HFF-Myc (cell line): ENCODE measurements around the gene VEGFC.

Experiments used
- DNase-seq: peaks from one replicate; pipeline ENCODE4 v3.0.0-alpha.2; 2011; ENCODE audit warnings: low read depth; ENCODE audit errors: extremely low read depth
- H3K4me3 ChIP-seq: replicated peaks from 2 replicates; pipeline ENCODE4 v1.5.1; 2011; ENCODE audit warnings: low read depth, mild to moderate bottlenecking, control low read depth, low read length
- TF ChIP-seq, protein P1 (sequence below): IDR thresholded peaks from 2 replicates; pipeline ENCODE4 v1.5.1; 2012; ENCODE audit warnings: mild to moderate bottlenecking, low read depth, low read length, control low read depth; ENCODE audit errors: missing control alignments

Gene VEGFC

DNA sequence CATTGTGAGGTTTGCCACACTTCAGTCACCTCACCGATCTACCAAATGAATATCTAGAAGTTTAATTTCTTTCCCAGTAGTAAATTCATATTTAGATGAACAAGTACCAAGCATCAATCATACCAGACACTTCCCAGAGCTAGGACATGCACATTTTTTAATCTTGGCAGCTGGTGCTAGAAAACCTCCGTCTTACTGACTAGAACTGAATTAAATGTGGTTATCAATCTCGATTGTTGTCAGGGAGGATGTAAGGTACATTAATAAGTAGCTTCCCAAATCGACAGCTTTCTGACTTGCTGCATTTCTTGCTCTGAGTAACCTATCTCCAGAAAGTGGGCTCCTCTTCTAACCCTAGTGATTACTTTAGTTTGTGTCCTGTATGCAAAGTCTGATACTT, 34.4 kb downstream of the VEGFC start:
- no peak for DNase-seq
- TF ChIP-seq, protein P1, sequence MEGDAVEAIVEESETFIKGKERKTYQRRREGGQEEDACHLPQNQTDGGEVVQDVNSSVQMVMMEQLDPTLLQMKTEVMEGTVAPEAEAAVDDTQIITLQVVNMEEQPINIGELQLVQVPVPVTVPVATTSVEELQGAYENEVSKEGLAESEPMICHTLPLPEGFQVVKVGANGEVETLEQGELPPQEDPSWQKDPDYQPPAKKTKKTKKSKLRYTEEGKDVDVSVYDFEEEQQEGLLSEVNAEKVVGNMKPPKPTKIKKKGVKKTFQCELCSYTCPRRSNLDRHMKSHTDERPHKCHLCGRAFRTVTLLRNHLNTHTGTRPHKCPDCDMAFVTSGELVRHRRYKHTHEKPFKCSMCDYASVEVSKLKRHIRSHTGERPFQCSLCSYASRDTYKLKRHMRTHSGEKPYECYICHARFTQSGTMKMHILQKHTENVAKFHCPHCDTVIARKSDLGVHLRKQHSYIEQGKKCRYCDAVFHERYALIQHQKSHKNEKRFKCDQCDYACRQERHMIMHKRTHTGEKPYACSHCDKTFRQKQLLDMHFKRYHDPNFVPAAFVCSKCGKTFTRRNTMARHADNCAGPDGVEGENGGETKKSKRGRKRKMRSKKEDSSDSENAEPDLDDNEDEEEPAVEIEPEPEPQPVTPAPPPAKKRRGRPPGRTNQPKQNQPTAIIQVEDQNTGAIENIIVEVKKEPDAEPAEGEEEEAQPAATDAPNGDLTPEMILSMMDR, result no peak
- H3K4me3 ChIP-seq, result no peak overlapping the region

DNA sequence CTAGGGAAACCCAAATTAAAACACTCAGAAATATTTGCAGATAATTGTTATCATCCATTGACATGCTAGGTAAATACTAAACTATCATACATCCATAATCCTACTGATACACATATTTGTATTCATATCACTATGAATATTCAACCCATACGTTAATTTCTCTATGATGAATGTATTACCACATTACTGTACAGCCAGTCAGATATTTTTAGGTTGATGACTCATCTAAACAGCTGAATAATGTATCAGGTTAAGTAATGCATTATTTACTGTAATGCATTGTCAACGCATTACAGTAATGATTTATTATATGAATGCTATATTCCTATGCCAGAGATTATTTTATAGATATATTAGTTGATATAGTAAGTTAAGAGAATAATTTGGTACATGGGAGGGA, 37.1 kb downstream of the VEGFC start:
- DNase-seq, result no peak
- TF ChIP-seq, protein P1, result no peak
- no peak overlapping the region for H3K4me3 ChIP-seq

DNA sequence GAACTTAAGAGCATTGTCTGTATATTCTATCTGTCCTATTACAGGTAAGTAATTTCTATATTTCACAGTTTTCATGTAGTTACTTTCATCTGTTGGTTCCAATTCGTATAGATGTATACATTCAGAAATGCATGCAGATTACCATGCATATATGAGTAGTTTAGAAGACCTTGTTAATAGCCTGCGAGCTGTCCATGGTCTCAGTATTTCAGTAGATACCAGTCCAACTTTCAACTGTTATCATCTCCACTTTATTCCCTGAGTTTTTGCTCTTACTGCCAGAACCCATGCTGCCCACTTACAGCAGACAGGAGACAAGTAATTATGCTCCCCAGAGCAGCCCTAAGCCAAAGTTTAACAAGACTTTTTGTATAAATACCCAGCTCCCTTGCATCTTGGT, 37.7 kb downstream of the VEGFC start:
- TF ChIP-seq, protein P1, result no peak
- no peak for DNase-seq
- H3K4me3 ChIP-seq, result no peak overlapping the region

DNA sequence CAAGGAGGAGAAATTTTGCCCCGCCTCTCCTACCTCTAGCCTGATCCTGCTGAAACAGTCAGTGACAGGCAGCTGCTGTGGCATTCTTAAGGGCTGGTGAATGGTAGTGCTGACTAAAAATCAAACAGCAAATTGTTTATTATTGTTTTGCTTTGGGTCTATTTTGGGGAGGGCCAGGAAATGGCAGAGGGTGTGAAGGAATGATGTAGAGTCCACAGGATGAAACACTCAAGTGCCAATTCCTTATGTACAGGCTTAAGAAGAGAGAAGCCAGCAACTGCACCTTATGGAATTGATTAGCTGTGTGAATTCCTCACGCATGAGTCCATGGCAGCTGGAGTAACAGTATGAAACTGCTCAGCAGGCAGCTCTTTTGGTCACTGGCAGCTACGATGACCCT, 39.7 kb downstream of the VEGFC start:
- TF ChIP-seq, protein P1, result no peak
- DNase-seq, result peak; percentile 98
- no peak overlapping the region for H3K4me3 ChIP-seq

DNA sequence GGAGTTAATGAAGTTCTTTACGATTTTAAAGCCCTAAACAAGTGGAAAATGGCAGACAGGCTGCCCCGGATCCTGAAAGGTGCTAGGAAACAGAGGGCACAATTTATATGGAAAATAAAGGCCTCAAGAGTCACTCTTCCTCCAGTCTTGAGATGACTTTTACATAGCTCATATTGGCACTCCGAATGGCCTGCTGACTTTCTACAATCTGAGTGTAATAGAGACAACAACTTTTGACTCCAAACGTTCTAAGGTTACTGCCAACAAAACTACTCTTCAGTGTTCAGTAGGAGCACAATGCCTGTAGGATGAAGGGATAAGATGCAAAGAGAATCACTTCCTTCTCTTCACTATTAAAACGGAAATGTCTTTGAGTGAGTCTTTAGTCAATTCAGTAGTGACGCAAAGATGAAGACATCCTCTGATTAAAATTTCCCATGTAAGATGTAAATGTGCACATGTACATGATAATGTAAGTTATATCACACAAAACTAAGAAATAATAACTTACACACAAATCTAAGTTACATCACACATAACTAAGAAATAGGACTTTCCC, 40.5 kb downstream of the VEGFC start:
- H3K4me3 ChIP-seq, result no peak overlapping the region
- no peak for DNase-seq
- TF ChIP-seq, protein P1, result no peak

DNA sequence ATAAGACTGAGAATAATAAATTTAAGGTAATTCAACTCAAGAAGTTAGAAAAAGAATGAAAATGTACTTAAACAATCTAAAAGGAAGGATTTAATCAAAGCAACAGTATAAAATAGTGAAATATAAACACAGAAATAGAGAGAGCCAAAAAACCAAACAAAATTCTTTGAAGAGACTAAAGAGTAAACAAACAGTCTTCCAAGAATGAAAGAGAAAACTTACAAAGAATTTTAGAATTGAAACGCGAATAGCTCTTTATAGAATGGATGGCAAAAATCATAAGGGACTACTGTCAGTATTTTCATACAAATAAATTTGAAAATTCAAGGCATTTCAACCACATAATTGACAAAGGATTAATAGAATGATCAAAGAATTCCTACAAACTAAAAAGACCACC, 41.7 kb downstream of the VEGFC start:
- H3K4me3 ChIP-seq, result no peak overlapping the region
- TF ChIP-seq, protein P1, result no peak
- DNase-seq, result no peak

DNA sequence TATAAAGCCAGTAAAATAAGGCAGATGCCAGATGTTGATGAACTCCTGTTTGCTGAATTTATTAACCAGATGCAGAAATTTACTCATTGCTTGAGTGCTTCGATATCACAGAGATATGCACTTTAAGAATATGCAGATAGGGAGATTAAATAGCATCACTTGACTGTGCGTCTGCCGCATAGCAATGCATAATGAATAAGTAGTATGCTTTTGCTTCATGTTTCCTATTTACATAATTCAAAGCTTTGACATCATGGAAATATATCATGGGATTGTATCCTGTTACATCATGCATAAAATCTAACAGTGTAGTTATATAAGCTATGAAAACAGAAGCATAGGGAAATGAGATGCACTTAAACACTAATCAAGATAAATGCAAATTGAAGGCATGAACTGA, 45.9 kb downstream of the VEGFC start:
- DNase-seq, result no peak
- H3K4me3 ChIP-seq, result no peak overlapping the region
- TF ChIP-seq, protein P1, result no peak
